ENCODE results near the gene CABLES1.

DNA sequence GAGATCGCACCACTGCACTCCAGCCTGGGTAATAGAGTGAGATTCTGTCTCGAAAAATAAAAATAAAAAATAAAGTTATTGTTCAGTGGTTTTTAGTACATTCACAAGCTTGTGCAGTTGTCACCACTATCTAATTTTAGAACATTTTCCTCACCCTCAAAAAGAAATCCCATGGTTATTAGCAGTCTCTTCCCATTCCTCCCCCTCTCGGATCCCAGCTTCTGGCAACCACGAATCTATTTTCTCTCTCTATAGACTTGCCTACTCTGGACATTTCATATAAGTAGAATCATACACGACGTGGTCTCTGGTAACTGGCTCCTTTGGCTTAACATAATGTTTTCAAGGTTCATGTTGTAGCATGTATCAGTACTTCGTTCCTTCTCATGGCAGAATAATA lies 38.6 kb downstream of the CABLES1 start:
- TF ChIP-seq, protein P1, sequence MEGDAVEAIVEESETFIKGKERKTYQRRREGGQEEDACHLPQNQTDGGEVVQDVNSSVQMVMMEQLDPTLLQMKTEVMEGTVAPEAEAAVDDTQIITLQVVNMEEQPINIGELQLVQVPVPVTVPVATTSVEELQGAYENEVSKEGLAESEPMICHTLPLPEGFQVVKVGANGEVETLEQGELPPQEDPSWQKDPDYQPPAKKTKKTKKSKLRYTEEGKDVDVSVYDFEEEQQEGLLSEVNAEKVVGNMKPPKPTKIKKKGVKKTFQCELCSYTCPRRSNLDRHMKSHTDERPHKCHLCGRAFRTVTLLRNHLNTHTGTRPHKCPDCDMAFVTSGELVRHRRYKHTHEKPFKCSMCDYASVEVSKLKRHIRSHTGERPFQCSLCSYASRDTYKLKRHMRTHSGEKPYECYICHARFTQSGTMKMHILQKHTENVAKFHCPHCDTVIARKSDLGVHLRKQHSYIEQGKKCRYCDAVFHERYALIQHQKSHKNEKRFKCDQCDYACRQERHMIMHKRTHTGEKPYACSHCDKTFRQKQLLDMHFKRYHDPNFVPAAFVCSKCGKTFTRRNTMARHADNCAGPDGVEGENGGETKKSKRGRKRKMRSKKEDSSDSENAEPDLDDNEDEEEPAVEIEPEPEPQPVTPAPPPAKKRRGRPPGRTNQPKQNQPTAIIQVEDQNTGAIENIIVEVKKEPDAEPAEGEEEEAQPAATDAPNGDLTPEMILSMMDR (IDR thresholded peaks at IDR 0.05) = no peak
- TF ChIP-seq POLR2A (IDR thresholded peaks at IDR 0.05) = no peak

All from Peyer's patch (tissue), 4 donors.